HG02571 (cell line): ENCODE measurements around the gene FAM241A.
"Not testable (repeated sequence)": the region's sequence is repeated elsewhere in the genome, so short reads cannot be mapped to it uniquely, and the experiment has no call there.

ENCODE experiments used
- ATAC-seq: cut with Tn5 transposase; IDR thresholded peaks from one replicate; pipeline ENCODE4 v1.9.1; 2021; ENCODE audit warnings: mild to moderate bottlenecking, moderate library complexity; ENCODE audit not compliant: unreplicated experiment

Gene FAM241A

GRCh38 chr4:112172180-112172579 is 26.9 kb downstream of the FAM241A start:
- ATAC-seq: no peak

- ATAC-seq: no peak
Measured at GRCh38 chr4:112173593-112174558, 28.6 kb downstream of the FAM241A start.

- no peak for ATAC-seq
Measured at GRCh38 chr4:112175840-112176239, 30.6 kb downstream of the FAM241A start.

- ATAC-seq: no peak
Measured at GRCh38 chr4:112176596-112176995, 31.3 kb downstream of the FAM241A start.

- ATAC-seq: not testable (repeated sequence)
Measured at GRCh38 chr4:112178741-112179140, 33.5 kb downstream of the FAM241A start.

- no peak for ATAC-seq
Measured at GRCh38 chr4:112181358-112182000, 36.2 kb downstream of the FAM241A start.

- no peak for ATAC-seq
Measured at GRCh38 chr4:112182604-112183003, 37.4 kb downstream of the FAM241A start.

- ATAC-seq: no peak
Measured at GRCh38 chr4:112183252-112183651, 38.0 kb downstream of the FAM241A start.

- no peak for ATAC-seq
Measured at GRCh38 chr4:112184438-112184837, 39.2 kb downstream of the FAM241A start.

GRCh38 chr4:112185334-112185733 is 40.1 kb downstream of the FAM241A start:
- ATAC-seq: peak; percentile 66

GRCh38 chr4:112185740-112186670 is 40.8 kb downstream of the FAM241A start:
- no peak for ATAC-seq

GRCh38 chr4:112189754-112190153 is 44.5 kb downstream of the FAM241A start:
- no peak for ATAC-seq

GRCh38 chr4:112190684-112191083 is 45.4 kb downstream of the FAM241A start:
- no peak for ATAC-seq

GRCh38 chr4:112196461-112196860 is 51.2 kb downstream of the FAM241A start:
- ATAC-seq: no peak

- ATAC-seq: peak; percentile 9
Measured at GRCh38 chr4:112199041-112199440, 53.8 kb downstream of the FAM241A start.

- no peak for ATAC-seq
Measured at GRCh38 chr4:112201915-112202505, 56.8 kb downstream of the FAM241A start.

GRCh38 chr4:112203593-112203992 is 58.3 kb downstream of the FAM241A start:
- ATAC-seq: no peak

GRCh38 chr4:112206431-112206830 is 61.2 kb downstream of the FAM241A start:
- no peak for ATAC-seq

GRCh38 chr4:112208137-112209095 is 63.2 kb downstream of the FAM241A start:
- not testable (repeated sequence) for ATAC-seq
